Stimulated activated CD4-positive, alpha-beta T cell treated with anti-CD3 and anti-CD28 coated beads, Interleukin-12 subunit alpha, Interleukin-12 subunit beta, amount 100 ng/mL, for 4 hours (primary cell): ENCODE results near the gene C16orf90.
A peak's percentile ranks its signal among the peaks of the same experiment; 100 is the strongest.

ENCODE experiments used
- DNase-seq: peaks from one replicate; pipeline ENCODE4 v3.0.0-alpha.2; 2020

The C16orf90 gene

GRCh38 chr16:3495176-3495575, at the start of gene C16orf90:
TSS of gene C16orf90 (minus strand) at chr16:3495489. CDS start at chr16:3495421, 68 bp downstream.
- DNase-seq, result no peak

- DNase-seq, result no peak
Observed at GRCh38 chr16:3542601-3543373, 47.5 kb upstream of the C16orf90 start.

- no peak for DNase-seq
Observed at GRCh38 chr16:3541527-3542155, 46.4 kb upstream of the C16orf90 start.

- DNase-seq, result no peak
Observed at GRCh38 chr16:3538222-3538621, 42.9 kb upstream of the C16orf90 start.

- DNase-seq, result no peak
Observed at GRCh38 chr16:3536851-3537250, 41.6 kb upstream of the C16orf90 start.

DNA sequence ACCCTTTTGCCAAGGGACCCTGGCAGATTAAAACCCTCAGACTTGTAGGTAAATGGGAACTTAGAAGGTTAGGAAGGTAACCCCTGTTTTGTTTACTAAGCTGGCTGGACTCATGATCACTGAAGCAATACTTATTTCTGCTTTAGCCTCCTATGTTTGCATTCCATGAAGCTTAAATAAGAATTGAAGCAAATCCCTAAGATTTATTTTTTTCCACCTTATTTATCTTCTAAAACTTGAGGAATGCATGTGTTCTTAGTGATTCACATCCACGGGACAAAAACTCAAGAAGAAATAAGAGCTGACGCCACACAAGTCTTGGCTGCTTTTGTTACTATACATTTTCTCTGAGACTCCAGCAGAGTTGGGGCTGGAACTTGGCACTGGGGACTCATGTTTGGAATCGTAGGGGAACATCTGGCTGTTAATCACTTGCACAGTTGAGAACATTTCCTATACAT, 41.0 kb upstream of the C16orf90 start:
- no peak for DNase-seq

- DNase-seq, result no peak
Observed at GRCh38 chr16:3534126-3534525, 38.8 kb upstream of the C16orf90 start.

- no peak for DNase-seq
Observed at GRCh38 chr16:3532741-3533140, 37.5 kb upstream of the C16orf90 start.

- no peak for DNase-seq
Observed at GRCh38 chr16:3530371-3530914, 35.2 kb upstream of the C16orf90 start.

DNA sequence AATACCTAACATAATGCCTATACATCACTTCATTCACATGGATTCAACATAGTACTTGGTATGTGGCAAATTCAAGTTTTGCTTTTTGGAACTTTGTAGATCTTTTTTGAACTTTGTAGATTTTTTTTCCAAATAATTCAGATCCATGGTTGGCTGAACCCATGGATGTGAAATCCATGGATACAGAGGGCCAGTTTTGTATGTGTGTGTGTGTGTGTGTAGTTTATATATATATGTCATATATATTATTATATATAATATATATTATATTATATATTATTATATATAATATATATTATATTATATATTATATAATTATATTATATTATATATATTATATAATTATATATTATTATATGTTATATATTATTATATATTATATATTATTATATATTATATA, 33.9 kb upstream of the C16orf90 start:
- DNase-seq, result no peak

DNA sequence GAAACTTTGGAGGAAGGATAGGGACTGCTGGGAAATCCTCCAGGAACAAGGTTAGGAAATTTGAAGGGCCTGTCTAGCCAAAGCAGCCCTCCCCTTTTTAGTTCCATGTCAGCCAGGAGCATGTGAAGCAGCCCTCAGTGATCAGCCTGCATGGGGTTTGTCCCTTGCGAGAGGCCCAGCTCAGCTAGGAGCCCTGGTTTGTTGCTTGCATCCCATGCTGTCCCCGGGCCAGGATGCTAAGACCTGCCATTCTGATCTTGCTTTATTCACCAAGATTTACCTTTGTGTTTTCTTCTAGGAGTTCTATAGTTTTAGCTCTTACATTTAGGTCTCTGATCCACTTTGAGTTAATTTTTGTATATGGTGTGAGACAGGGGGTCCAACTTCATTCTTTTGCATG, 33.1 kb upstream of the C16orf90 start:
- no peak for DNase-seq

DNA sequence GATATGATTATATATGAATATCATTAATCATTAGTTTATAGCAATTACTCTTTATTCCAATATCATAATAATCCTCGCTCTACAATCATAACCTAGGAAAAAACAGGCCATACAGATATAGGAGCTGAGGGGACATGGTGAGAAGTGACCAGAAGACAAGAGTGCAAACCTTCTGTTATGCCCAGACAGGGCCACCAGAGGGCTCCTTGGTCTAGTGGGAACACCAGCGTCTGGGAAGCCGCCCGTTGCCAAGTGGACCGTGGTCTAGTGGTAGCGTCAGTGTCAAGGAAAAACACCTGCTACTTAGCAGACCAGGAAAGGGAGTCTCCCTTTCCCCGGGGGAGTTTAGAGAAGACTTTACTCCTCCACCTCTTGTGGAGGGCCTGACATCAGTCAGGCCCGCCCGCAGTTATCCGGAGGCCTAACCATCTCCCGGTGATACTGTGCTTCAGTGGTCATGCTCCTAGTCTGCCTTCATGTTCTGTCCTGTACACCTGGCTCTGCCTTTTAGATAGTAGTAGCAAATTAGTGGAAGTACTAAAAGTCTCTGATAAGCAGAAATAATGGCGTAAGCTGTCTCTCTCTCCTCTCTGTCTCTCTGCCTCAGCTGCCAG, 32.0 kb upstream of the C16orf90 start:
- peak; percentile 50 for DNase-seq

DNA sequence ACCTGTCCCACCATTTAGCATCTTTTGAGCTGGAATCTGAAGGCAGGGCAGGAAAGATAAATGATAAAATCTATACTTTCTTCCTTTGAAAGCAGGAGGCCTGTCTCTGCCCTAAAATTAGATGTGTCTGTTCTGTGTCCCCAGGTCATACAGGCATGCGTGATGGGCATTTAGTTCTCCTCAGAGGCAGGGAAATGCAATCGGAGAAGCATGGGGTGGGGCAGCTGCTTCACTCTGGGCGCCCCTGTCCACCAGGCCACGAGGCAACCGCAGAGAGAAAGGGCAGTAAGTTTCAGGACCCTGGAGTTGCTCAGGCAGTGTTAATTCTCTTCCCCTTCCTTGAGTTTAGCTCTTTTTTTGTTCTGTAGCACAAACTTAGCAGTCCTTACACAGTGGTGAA, 30.7 kb upstream of the C16orf90 start:
- DNase-seq, result no peak

- DNase-seq, result no peak
Observed at GRCh38 chr16:3523281-3523680, 28.0 kb upstream of the C16orf90 start.

- no peak for DNase-seq
Observed at GRCh38 chr16:3520841-3521240, 25.6 kb upstream of the C16orf90 start.

GRCh38 chr16:3520413-3520812, 25.1 kb upstream of the C16orf90 start:
- DNase-seq, result no peak

DNA sequence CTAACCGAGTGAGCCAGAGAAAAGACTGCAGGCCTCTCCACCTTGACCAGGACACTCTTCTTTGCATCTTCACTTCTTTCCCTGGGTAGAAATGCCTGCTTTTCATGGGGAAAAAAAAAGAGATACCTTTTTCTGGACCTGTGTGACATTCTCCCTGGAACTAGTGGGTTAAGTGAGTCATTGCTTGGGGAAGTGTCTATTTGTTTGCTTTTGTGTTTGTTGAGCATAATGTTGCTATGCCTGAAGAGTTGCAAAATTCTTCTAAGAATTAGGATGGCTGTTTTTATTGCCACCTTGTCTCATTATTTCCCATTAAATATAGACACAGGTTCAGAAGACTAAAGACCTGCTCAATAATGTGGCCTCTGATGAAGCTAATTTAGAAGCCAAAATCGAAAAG, 24.3 kb upstream of the C16orf90 start:
- DNase-seq, result no peak

DNA sequence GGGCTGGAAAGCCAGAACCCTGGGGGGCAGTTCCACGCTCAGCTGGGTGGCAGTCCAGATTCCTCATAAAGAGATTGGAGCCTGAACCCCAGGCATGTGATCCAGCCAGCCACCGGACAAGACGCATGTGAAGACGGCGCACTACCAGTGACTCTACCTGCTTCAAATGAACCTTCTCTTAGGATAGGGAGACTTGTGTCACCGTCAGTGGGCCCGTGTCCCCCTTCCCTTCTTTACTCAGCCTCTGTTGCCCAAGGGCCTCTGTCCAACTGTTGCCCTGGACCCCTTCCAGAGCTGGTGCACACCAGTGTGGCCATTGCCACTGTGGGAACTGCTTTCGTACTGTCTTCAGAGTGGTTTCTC, 23.7 kb upstream of the C16orf90 start:
- DNase-seq, result no peak

DNA sequence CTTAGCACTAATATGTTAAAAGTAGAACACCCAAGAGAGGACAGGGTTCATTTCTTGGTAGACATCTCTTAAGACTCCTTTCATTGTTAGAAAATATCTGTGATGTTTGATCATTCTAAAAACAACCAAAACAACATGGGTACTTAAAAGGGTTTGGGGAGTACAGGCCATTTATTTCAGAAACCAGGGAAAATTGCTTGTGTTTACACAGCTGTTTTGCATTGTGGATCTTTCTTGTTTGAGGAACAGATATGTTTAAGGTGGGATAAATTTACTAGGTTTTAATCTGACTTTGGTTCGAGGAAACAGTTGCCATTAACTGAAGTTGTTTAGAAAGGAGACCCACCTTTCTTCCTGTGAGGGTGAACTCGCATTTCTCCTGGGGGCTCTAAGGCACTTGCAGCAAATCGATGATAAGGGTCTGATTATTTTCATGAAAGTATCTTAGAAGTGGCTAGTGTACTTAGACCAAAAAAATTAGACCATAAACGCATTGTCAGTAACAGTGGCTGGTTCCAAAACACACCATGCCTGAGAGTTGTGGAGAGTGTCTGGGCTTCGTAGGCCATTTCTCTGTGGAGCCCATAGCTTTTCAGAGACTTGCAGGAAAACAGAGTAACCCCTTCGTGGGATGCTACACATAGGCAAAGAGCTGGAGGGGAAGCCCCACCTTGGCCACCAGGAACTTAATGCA, 23.1 kb upstream of the C16orf90 start:
- no peak for DNase-seq

DNA sequence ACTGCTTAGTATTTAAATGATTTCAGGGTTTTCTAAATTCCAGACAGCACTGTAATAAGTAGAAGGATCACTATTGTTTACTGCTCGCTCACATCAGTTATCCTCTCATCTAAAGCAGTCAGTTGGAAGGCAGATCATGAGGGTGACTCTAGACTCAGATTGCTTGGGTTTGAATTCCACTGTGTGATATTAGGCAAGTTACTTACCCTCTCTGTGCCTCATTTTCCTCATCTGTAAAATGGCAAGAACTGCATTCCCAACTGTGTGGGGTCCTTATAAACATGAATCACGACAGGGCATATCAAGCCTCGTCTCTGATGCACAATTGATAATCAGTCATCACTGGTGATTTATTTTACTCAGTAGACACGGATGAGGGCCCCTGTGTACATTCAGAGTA, 20.6 kb upstream of the C16orf90 start:
- no peak for DNase-seq

GRCh38 chr16:3514621-3515020, 19.3 kb upstream of the C16orf90 start:
- DNase-seq, result no peak

- no peak for DNase-seq
Observed at GRCh38 chr16:3513892-3514583, 18.7 kb upstream of the C16orf90 start.
